PC-9 (cell line): ENCODE data around the gene CGRRF1. TPM values are rescaled to one million over a fixed set of nuclear protein-coding genes. Genes with fewer than 3 reads are reported as not detected.

Experiments
- BruUV-seq: library from RNA; stranded (reverse); fragments of 400-500 nt; replicated peaks from 2 replicates; lab custom pipeline; 2021; lab: Mats Ljungman, UMichigan
- CTCF ChIA-PET: fragments of 300-600 bp; sonication (Branson Sonifier 250); formaldehyde crosslinking; loops from one replicate; lab custom pipeline; 2022; ENCODE audit warnings: antibody characterized with exemption; lab: Charles Lee
- POLR2A ChIA-PET: fragments of 300-600 bp; sonication (Branson Sonifier 250); formaldehyde crosslinking; loops from one replicate; lab custom pipeline; 2022; ENCODE audit warnings: antibody characterized with exemption; ENCODE audit not compliant: unreplicated experiment; lab: Charles Lee
- DNase-seq, 2 experiments: peaks; one replicate each; pipeline versions ENCODE4 v3.0.0 to v3.0.0-alpha.2; 2015 to 2022; ENCODE audit warnings: mixed read lengths in 1 of 2
- H2AFZ ChIP-seq: fragments of 200-600 bp; sonication (generic); 2 replicates; pipeline ENCODE4 v1.8.1; 2017; ENCODE audit warnings: antibody characterized with exemption
- H3F3A ChIP-seq: fragments of 200-600 bp; sonication (generic); 2 replicates; pipeline ENCODE4 v1.8.1; 2017; ENCODE audit warnings: antibody characterized with exemption, mild to moderate bottlenecking, low read depth; ENCODE audit not compliant: insufficient read depth
- H3K27ac ChIP-seq: fragments of 200-600 bp; sonication (generic); 2 replicates; pipeline ENCODE4 v1.6.1; 2016; ENCODE audit warnings: mixed run types
- H3K27me3 ChIP-seq: fragments of 200-600 bp; sonication (generic); 2 replicates; pipeline ENCODE4 v1.6.1; 2016; ENCODE audit warnings: low read depth, mixed run types; ENCODE audit not compliant: insufficient read depth
- H3K36me3 ChIP-seq: fragments of 200-600 bp; sonication (generic); 2 replicates; pipeline ENCODE4 v1.6.1; 2016; ENCODE audit warnings: low read depth, mixed run types
- H3K4me1 ChIP-seq: fragments of 200-600 bp; sonication (generic); replicated peaks from 2 replicates; pipeline ENCODE4 v1.6.1; 2016; ENCODE audit warnings: mixed run types; ENCODE audit not compliant: insufficient read depth
- H3K4me2 ChIP-seq: fragments of 200-600 bp; sonication (generic); 2 replicates; pipeline ENCODE4 v1.6.1; 2017; ENCODE audit warnings: mixed run types
- H3K4me3 ChIP-seq: fragments of 200-600 bp; sonication (generic); 2 replicates; pipeline ENCODE4 v1.6.1; 2016; ENCODE audit warnings: mixed run types
- H3K79me2 ChIP-seq: fragments of 200-600 bp; sonication (generic); 2 replicates; pipeline ENCODE4 v1.6.1; 2017; ENCODE audit warnings: low read depth, mixed run types
- H3K9me2 ChIP-seq: fragments of 200-600 bp; sonication (generic); 2 replicates; pipeline ENCODE4 v1.8.1; 2017; ENCODE audit warnings: mild to moderate bottlenecking; ENCODE audit not compliant: insufficient read depth
- H3K9me3 ChIP-seq: fragments of 200-600 bp; sonication (generic); 2 replicates; pipeline ENCODE4 v1.8.1; 2016; ENCODE audit warnings: low read depth; ENCODE audit not compliant: insufficient read depth
- H4K20me1 ChIP-seq: fragments of 200-600 bp; sonication (generic); 2 replicates; pipeline ENCODE4 v1.8.1; 2017; ENCODE audit not compliant: insufficient read depth
- EZH2 ChIP-seq: fragments of 200-600 bp; sonication (generic); IDR thresholded peaks from 2 replicates; pipeline ENCODE4 v1.8.0; 2017; ENCODE audit warnings: antibody characterized with exemption, low read depth
- intact Hi-C: fragments of 100-400 bp; cut with micrococcal nuclease; formaldehyde crosslinking; loops from one replicate; pipeline ENCODE4 v1.10.0; 2022; ENCODE audit not compliant: unreplicated experiment
- total RNA-seq: library from RNA; stranded (reverse); gene quantifications from 2 replicates; pipeline ENCODE4 v1.2.3, GENCODE V29; 2021
- TF ChIP-seq, protein P1 (sequence below): fragments of 200-600 bp; sonication (generic); conservative IDR thresholded peaks from 2 replicates; pipeline ENCODE4 v1.6.1; 2017; ENCODE audit warnings: mixed run types, antibody characterized with exemption, mild to moderate bottlenecking, moderate library complexity

Gene CGRRF1
- total RNA-seq, 1 experiment from 2014 or later: 11.3 TPM

DNA sequence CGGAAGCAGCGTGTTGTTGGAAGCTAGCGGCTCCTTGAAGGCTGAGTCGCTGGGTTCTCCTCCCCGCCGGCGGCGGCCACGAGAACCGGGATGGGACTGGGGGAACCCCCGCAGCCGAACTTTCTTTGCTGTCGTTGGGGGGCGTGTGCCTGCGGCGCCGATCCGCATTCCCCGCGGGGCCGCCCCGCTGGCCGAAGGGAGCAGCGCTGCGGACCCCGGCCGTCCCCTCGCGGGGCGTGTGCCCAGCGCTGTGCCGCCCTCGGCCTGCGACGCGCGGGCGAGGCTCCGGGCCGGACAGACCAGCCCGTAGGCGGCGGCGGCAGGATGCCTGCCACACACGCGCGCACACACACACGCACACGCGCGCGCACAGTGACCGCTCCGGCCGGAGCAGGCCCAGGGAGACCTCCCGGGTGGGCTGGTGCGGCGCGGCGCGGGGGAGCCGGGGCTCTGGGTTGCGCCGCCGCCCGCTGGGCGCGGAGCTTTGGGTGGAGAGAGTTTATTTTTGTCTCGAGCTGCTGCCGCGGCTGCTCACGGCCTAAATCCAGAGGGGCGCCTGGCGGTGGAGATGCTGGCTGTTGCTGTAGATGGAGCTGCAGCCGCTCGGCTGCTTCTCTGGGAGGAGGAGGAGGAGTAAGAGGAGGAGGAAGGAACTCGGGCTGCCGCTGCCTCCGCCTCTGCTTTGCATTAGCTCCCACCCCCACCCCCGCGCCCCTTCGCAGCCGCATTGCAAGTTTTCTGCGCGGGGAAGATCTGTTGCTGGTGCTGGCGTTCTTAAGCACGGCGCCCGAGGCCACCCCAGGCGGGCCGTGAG is 56.9 kb downstream of the CGRRF1 start, which contains the start of gene SAMD4A:
SAMD4A (plus strand) TSS at position 719 of the 814 bp plus-strand sequence. CDS start 789 bp downstream, outside the sequence.
- Histone ChIP-seq H3K4me2 (peak within 1 kb of the TSS; percentile 84), H3K4me3 (peak within 1 kb of the TSS; percentile 78), H3K9me2 (no peaks in the 10 kb centered on the region), H3K4me1 (peaks cover 39% of the 10 kb centered on the region), H3K36me3 (peaks cover 5% of the 10 kb centered on the region), H3K27ac (peak within 1 kb of the TSS; percentile 71), H3F3A (peaks cover 31% of the 10 kb centered on the region), H3K9me3 (no peaks in the 10 kb centered on the region), H2AFZ (peak within 1 kb of the TSS; percentile 86), H3K27me3 (no peaks in the 10 kb centered on the region), H3K79me2 (peaks cover 30% of the 10 kb centered on the region), H4K20me1 (no peaks in the 10 kb centered on the region; the same call in 1 of the 2 replicates)
- DNase-seq: peak; percentile 74 to 81
- no peak for TF ChIP-seq EZH2
- TF ChIP-seq, protein P1, sequence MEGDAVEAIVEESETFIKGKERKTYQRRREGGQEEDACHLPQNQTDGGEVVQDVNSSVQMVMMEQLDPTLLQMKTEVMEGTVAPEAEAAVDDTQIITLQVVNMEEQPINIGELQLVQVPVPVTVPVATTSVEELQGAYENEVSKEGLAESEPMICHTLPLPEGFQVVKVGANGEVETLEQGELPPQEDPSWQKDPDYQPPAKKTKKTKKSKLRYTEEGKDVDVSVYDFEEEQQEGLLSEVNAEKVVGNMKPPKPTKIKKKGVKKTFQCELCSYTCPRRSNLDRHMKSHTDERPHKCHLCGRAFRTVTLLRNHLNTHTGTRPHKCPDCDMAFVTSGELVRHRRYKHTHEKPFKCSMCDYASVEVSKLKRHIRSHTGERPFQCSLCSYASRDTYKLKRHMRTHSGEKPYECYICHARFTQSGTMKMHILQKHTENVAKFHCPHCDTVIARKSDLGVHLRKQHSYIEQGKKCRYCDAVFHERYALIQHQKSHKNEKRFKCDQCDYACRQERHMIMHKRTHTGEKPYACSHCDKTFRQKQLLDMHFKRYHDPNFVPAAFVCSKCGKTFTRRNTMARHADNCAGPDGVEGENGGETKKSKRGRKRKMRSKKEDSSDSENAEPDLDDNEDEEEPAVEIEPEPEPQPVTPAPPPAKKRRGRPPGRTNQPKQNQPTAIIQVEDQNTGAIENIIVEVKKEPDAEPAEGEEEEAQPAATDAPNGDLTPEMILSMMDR: peak; percentile 29; the same call in 1 of the 2 replicates
- ChIA-PET CTCF (interaction anchor here (0.6 to 2.0 kb wide), 9 partner anchors 44 to 1027 kb away, joined by 3 to 14 read pairs (median 4); partner anchors contain the start of gene CGRRF1), POLR2A (interaction anchor here (0.6 to 1.2 kb wide), 13 partner anchors 25 to 1020 kb away, joined by 3 to 17 read pairs (median 5); no protein-coding TSS in a partner anchor)
- intact Hi-C loops: loop anchor here (1.0 to 5.0 kb wide), 2 partner anchors 327 to 861 kb away; no protein-coding TSS in a partner anchor
- BruUV-seq: TSS peak; percentile 40

DNA sequence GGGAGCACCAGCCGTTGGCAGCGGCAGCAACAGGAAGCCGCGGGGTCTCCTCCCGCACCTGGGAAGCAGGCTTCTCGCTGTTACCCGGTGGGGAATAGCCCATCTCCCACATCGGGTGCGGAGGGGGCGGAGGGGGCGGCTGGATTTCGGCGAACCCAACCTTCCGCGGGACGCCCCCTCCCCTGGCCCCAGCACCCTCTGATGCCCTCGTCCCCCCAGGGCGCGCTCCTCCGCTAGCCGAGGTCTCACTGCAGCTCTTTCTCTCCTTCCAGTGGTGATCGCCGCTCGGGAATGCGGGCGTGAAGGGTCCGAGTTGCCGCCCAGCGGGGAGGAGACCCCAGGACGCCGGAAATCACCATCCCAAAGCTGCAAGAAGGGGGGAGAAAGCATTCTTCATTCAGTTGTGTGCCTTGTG is 57.5 kb downstream of the CGRRF1 start:
- ChIA-PET CTCF (interaction anchor here (0.7 to 2.0 kb wide), 6 partner anchors 44 to 206 kb away, joined by 3 to 14 read pairs (median 4); no protein-coding TSS in a partner anchor), POLR2A (interaction anchor here (0.6 to 0.8 kb wide), 8 partner anchors 24 to 687 kb away, joined by 3 to 17 read pairs (median 5); no protein-coding TSS in a partner anchor)
- Histone ChIP-seq H3K9me3 (peaks cover 6% of the 10 kb centered on the region; the same call in 1 of the 2 replicates), H3K4me1 (peaks cover 41% of the 10 kb centered on the region), H3K27me3 (no peaks in the 10 kb centered on the region), H4K20me1 (no peaks in the 10 kb centered on the region; the same call in 1 of the 2 replicates), H3K4me2 (peak overlapping the region; percentile 84), H2AFZ (peak overlapping the region; percentile 74), H3F3A (peaks cover 31% of the 10 kb centered on the region), H3K27ac (peak overlapping the region; percentile 21), H3K4me3 (peak overlapping the region; percentile 78), H3K79me2 (peaks cover 36% of the 10 kb centered on the region), H3K9me2 (no peaks in the 10 kb centered on the region), H3K36me3 (peaks cover 12% of the 10 kb centered on the region)
- intact Hi-C loops: loop anchor here (5.0 kb wide), 1 partner anchor 860 kb away; no protein-coding TSS in a partner anchor
- no peak for DNase-seq
- no TSS peak for BruUV-seq
- TF ChIP-seq EZH2: no peak
- TF ChIP-seq, protein P1: no peak
